Right lobe of liver (tissue), 4 donors: ENCODE data around the gene BMS1.

Source experiments
- POLR2A ChIP-seq: fragments of 450-650 bp; IDR thresholded peaks from one replicate; pipeline ENCODE4 v1.6.1; 2017; ENCODE audit warnings: antibody characterized with exemption, mild to moderate bottlenecking
- TF ChIP-seq, protein P1 (sequence below), 4 donors: fragments of 200-600 bp in 3 of 4; fragments of 450-650 bp in 1 of 4; IDR thresholded peaks; one replicate each; pipeline versions ENCODE4 v1.5.1 to v1.8.0; 2016 to 2022; ENCODE audit warnings: antibody characterized with exemption in 4 of 4, mild to moderate bottlenecking in 2 of 4
- donor health status: DM: no; HTN: no; CAD: no.
- donor health status: DM: no; HTN: no; CAD: no.
- donor health status: DM: no; HTN: yes; CAD: no.

DNA sequence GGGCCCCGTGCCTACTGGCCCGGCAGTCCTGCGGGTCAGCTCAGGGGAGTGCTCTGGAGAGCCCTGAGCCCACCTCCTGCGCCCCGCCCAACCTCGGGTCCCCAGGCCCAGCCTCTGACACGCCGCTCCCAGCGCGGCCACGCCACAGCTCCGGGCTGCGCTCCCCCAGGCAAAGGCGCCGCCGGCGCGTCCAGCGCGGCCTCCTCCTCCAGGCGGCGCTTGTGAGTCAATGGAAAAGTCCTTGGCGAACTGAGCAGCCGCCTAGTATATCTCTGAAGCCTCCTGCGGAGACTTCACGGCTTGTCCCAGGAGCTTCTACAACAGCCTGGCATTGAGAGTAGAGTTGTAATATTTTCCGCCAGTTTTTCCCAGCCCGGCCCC lies 29.5 kb upstream of the BMS1 start:
- no peak for TF ChIP-seq POLR2A
- TF ChIP-seq, protein P1, sequence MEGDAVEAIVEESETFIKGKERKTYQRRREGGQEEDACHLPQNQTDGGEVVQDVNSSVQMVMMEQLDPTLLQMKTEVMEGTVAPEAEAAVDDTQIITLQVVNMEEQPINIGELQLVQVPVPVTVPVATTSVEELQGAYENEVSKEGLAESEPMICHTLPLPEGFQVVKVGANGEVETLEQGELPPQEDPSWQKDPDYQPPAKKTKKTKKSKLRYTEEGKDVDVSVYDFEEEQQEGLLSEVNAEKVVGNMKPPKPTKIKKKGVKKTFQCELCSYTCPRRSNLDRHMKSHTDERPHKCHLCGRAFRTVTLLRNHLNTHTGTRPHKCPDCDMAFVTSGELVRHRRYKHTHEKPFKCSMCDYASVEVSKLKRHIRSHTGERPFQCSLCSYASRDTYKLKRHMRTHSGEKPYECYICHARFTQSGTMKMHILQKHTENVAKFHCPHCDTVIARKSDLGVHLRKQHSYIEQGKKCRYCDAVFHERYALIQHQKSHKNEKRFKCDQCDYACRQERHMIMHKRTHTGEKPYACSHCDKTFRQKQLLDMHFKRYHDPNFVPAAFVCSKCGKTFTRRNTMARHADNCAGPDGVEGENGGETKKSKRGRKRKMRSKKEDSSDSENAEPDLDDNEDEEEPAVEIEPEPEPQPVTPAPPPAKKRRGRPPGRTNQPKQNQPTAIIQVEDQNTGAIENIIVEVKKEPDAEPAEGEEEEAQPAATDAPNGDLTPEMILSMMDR (IDR thresholded peaks at IDR 0.05): peak; percentile 51 to 85 (median 74)
